NCI-H69 (cell line): ENCODE results near the gene GFOD2.

Source experiments
- DNase-seq: peaks from one replicate; lab custom pipeline; 2025; lab: John Stamatoyannopoulos, UW

Gene GFOD2

DNA sequence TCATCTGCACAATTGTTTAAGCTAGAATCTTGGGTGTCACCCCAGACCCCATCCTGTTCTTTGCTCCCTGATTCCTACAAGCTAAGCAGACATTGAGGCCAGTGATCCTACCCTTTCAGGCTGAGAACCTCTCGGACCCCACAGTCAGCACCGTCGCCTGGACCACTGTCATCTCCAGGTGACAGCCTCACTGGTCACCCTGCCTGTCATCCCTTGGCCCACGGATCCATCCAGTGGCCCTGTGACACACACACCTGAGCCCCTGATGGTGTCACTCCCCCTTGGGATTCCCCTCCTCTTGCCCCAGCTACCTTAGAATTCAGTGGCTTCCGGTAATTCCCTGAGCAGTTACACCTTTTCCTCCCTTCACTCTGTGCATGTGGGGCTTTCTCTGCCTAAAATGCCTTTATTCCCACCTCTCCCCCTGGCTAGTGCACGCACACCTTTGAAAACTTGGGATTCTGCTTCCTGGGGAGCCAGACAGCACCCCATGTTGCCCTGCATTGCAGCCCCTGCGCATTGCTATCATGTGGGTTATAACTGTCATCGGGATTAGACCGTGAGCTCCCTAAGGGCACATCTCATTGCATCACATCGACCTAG is 49.5 kb downstream of the GFOD2 start:
- no peak for DNase-seq

DNA sequence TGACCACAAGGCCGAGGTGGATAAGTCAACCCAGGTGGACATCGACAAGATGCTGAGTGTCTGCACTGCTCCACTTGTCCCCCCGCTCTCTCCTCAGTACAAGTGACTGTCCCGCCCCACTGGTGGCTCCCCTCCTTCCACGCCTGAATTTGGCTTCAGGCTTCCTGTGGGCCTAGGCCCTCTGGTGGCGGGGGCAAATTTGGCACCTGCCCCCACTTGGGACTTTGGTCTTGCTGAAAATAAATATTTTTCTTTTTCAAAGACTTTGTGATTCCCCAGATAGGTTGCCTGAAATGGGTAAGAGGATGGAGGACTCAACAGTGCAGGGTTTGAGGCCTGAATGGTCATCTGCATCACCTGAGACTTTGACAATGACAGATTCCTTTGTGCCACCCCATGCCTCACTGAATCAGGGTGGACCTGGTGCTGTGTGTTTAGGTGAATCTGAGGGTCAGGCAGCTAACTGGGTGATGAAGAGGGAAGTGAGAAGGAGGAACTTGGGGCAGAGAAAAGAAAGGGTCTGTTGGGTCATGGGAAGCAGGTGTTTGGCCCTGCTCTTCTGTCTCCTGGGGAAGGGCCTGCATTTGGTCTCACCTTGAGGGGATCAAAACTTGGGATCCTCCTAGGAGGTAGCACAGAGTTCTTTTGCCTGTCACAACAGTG is 50.5 kb downstream of the GFOD2 start:
- DNase-seq = no peak

DNA sequence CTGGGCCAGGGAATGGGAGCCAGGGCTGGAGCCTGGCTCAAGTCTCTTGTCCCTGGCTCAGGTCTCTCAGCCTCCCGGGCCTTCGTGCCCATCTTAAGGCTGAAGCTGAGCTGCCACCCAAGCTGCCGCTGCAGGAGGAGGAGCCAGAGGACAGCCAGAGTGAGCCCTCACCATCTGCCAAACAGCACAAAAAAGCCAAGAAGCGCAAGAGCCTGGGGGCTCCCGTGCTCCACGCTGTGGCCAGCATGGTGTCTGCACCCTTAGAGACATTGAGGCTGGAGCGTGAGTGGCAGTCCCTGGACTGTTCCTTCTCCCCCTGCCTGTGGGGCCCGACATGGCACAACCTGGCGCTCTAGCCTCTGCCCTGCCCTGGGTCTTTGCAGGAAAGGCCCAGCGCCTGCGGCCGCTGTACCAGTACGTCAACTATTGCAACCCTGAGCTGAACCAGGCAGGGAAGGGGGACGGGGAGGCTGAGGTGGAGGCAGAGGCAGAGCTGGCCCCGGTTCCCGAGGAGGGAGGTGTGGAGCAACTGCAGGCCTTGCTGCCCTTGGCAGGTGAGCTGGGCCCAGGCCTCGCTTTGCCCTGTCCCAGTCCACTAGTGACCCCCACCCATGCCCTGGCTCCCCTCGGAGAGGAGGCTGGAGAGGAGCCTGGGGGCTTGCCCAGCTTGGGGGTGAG is 51.2 kb downstream of the GFOD2 start:
- DNase-seq = peak; percentile 75

DNA sequence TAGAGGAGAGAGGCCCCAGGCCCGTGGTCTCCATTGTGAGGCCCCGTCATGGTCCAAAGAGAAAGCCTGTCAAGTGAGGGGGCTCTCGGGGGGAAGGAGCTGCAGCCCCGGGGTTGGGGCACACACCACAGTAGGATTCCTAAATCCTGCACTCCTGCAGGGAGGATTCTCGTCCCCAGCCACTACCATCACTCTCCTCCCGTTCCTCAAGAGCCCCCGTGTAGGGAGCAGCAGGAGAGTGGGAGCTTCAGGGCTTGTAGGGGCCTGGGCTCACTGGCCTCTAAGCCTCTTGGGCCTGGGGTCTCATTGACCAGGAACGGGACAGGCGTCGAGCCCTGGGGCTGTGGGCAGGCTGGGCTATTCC is 51.7 kb downstream of the GFOD2 start:
- no peak for DNase-seq

DNA sequence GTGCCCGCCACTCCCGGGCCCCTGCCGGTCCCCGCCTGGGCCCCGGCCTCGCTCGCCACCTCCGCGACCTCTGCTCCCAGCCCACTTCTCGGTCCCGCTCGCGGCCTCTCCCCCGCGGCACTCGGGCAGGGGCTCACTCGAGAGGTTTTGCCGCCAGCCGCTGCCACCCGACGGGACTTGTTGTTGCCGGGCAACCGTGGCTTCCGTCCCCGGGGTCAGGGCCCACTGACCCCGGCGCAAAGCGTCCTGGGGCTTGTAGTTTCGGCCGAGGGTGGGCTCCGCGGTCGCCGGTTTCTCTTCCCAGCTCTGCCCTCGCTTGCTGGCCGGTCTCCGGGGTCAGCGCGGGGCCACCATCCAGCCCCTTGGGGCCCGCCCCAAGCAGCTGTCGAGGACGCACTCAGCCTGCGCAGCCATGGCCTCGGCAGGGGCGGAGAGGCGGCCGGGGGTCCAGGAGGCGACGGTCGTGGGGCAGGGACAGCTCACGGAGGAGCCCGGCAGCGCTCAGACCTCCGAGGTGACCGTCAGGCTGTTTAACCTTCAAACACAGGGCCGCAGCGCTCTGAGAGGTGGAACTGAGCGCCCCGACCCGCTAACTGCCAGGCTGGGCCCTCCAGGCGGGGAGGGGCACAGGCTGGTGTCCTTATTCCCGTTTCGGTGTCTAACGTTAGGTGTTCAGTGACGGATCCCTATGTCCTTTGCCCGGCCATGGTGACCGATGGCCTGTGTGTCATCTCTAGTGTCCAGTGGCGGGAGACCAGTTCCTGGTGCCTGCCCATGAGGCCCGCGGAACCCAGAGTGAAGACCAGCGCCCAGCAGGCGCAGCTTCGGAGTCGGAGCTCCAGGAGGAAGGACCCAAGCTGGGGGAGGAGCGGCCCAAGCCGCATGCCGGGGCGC is 52.3 kb downstream of the GFOD2 start, which contains the start of the genes C16orf86 and ENKD1:
C16orf86 (plus strand) TSS at position 256 of the 894 bp plus-strand sequence; CDS start at position 413, 157 bp downstream.
ENKD1 (minus strand) TSS at position 192 of the 894 bp plus-strand sequence. CDS start 308 bp downstream, outside the sequence.
- DNase-seq = peak; percentile 85

DNA sequence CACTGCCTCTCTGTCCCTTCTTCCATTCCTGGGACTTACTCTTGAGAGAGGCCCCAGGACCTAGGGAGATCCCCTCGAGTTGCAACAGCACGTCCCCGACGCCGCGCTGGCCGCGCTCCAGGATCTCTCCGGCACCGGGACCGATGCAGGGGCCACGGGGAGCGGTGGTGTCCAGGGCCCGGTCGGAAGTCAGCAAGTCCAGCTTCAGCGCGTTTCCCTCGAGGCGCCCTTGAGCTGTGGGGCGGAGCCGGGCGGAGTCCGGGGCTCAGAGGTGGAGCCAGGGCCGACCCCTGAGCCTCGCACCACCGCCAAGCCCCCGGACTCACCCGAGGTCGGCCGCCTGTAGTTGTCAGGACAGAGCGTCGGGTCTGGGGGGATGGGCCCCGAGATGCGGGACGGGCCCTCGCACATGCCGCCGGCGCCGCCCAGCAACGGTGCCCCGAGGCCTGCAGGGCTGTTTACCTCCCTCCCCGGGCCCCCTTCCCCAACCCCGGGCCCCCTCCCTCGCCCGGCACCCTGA is 53.0 kb downstream of the GFOD2 start:
- peak; percentile 33 for DNase-seq

DNA sequence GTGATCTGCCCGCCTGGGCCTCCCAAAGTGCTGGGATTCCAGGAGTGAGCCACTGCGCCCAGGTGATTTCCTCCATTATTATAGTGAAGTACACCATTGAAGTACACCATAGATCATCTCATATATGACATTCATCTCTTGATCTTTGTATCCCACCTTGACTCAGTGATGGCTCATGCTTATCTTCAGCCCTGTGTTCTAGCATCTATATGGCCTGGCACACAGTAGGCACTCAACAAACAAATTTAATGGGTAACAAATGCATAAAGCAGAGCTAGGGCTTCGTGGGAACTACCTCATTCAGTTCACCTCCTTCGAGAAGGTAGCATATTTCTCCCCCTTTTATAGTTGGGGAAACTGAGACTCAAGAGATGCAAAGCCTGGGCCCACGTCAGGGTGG is 53.5 kb downstream of the GFOD2 start:
- DNase-seq = no peak

DNA sequence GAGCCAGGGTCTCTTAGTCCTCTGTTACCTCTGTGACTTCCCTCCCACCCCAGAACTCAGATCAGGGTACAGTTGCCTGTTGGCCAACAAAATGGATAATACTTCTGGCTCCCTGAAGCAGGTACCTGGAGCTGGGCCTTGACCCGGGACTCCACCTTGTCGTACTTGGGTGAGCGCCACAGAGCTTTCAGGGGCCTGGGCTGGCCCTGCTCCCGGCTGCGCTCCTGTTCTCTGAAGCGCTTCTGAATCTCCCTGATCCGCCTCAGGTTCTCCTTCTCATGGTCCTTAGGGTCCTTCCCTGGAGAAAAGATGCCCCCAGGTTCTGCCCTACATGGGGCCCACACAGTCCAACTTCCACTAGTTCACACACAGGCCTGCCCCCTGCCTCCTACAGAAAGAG is 54.2 kb downstream of the GFOD2 start:
- no peak for DNase-seq

DNA sequence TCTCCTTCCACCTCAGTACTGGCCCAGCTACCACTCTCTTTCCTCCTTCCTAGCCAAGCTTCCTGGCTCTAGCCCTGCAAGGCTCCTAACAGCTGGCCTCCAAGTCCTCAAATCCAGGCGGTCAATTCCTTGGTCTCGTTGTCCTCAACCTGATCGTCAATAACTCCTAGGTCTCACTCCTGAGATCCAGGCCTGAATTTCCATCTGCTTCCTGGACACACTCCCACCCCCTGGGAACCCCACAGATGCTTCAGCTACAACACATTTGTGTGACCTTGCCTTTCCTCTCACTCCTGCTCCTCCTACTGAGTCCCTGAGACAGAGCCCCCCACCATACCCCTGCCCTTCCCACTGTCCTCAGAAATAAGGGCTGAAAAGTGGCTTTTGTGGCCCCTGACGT is 54.9 kb downstream of the GFOD2 start:
- no peak for DNase-seq

DNA sequence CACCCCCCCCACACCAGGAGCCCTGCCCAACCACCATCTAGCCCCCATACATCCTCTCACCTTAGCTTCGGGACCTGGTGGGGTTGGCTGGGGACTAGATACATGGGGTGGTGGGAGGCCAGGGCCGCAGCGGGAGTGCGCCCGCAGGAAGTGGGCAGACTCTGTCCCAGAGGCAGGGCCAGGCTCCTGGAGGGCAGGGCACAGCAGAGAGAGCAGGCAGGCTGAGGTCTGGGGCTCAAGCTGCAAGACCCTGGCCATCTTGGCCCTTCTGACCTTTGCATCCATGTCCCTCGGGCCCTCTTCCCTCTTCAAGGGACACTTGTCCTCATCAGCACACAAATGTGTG is 55.3 kb downstream of the GFOD2 start:
- no peak for DNase-seq

DNA sequence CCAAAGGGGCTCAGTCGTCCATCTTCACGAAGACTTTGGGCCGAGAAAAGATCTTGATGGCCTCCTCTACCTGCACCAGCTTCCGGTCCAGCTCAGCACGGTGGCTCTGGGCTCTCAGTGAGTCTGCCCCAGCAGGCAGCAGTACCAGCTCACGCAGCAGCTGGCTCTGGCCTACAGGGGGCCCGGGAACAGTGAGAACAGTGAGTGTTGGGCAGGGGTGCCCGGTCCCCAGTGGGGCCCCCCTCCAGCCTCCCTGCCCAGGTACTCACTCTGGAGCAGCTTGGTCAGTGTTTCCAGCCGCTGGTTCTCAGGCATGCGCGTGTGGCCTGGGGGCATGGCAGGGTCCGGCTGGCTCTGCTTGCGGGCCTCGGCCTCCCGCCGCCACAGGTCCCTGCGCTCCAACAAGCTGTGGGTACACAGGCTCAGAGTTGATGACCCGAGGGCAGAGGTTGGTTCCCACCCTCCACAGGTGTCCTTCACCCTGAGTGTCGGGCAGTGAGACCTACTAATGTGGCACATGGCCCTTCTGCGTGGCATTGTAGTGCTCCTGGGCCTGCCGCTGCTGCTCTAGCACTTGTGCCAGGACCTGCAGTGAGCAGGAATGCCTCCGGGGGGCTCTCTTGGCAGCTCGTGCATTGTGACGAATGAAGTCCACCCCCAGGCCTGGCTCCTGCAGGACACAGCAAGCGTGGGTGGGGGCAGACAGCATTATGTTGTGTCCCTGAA is 55.8 kb downstream of the GFOD2 start:
- peak; percentile 23 for DNase-seq

DNA sequence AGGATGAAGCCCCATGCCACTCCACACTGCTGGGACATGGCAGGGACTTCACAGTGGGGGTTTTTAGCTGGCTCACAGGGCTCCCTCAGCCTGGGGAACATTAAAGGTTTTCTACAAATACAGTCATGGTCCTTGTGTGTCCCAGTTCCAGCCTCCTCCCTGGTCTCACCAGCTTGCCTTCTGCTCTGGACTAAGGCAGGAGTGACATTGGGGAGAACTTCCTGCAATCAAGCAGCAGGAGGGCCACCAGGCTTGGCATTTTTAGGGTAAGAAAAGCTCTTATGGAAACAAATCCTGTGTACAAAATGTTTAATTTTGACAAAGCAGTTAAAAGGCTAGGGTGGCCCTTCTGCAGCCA is 56.5 kb downstream of the GFOD2 start:
- DNase-seq = no peak

DNA sequence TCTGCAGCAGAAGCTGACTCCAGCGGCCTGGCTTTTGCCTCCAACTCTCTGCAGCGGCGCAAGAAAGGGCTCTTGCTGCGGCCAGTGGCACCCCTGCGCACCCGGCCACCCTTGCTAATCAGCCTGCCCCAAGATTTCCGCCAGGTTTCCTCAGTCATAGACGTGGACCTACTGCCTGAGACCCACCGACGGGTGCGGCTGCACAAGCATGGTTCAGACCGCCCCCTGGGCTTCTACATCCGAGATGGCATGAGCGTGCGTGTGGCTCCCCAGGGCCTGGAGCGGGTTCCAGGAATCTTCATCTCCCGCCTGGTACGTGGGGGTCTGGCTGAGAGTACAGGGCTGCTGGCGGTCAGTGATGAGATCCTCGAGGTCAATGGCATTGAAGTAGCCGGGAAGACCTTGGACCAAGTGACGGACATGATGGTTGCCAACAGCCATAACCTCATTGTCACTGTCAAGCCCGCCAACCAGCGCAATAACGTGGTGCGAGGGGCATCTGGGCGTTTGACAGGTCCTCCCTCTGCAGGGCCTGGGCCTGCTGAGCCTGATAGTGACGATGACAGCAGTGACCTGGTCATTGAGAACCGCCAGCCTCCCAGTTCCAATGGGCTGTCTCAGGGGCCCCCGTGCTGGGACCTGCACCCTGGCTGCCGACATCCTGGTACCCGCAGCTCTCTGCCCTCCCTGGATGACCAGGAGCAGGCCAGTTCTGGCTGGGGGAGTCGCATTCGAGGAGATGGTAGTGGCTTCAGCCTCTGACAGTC is 57.0 kb downstream of the GFOD2 start:
- no peak for DNase-seq

DNA sequence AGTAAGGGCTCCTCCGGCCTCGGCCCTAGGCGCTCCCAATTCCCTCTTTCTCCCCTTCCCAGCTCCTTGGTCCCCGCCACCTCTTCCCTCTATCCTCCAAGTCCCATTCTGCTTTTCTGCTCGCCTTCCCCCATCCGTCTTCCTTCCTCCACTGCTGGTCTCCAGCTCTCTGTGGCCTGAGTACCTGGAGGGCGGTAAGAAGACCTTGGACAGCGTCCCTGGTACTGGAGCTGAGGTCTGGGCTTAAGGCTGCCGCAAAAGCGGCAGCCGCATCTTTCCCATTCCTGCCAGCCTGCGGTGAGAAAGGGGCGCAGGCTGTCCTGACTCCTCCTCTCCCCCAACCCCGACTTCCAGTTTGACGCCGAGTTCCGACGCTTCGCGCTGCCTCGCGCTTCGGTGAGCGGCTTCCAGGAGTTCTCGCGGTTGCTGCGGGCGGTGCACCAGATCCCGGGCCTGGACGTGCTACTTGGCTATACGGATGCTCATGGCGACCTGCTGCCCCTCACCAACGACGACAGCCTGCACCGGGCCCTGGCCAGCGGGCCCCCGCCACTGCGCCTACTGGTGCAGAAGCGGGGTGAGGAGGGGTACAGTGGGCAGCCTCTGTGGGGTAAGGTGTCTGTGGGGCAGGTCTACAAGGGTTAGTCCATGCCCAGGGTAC is 57.9 kb downstream of the GFOD2 start:
- DNase-seq = peak; percentile 67

DNA sequence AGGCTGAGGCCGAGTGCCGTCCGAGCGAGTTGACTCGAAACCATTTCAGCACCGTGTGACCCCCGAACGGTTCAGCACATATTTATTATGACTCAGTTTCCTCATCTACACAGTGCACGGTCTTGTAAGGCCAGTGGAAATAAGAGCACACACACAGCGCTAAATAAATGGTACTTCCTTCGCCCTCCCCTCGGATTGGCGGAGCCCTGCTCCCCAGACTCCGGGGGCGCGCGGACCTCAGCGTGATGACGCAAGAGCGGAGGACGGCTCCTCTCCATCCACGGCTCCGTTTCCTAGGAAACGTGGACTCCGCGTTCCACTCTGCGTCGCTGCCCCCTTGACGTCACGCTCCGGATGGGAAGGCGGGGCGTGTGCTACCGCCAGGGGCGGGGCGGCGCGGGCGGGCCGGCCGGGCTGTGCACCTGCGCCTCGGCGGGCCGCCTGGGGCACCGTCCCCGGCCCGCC is 58.5 kb downstream of the GFOD2 start, which contains the start of gene PARD6A:
PARD6A (plus strand) TSS at position 397 of the 465 bp plus-strand sequence. CDS start 79 bp downstream, outside the sequence.
- peak; percentile 98 for DNase-seq

DNA sequence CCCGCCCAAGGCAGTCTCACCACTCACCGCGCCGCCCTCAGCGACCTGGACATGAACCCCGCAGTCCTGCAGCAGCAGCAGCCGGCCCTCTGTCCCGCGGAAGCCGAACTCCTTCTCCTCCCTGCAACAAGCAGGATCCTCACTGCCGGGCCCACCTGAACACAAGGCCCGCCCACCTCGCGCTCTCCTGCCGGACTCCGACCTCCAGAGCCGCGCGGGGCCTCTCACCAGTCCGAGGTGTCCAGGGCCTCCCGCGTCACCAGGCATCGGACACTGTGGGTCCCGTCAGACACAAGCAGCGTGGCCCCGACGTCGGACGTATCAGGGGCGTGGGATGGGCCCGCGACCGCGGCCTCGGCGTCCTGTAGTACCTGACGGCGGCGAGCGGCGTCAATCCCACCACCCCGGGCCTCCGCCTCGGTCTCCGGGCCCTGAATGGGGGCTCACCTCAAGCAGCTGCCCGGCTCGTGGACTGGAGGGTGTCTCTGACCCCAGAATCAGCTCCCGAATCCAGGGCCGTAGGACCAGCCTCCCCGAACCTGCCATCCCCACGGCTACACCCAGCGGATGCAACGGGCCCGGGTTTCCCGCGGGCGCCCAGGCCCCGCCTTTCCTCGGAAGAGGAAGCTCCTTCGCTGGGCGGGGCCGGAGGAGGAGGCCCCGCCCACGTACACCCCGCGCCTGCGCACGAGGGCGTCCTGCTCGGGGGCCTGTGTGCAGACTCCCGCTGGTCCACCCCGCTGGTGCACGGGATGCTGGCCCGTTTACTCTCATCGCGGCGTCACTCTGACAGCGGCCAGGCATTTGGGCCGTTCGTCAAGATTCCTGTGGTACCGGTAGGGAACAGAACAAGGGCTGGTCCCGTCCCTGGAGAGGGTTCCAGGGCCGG is 59.2 kb downstream of the GFOD2 start, which contains the start of gene ACD:
ACD (minus strand) TSS at position 586 of the 889 bp plus-strand sequence; CDS start at position 546, 40 bp downstream.
- peak; percentile 90 for DNase-seq

DNA sequence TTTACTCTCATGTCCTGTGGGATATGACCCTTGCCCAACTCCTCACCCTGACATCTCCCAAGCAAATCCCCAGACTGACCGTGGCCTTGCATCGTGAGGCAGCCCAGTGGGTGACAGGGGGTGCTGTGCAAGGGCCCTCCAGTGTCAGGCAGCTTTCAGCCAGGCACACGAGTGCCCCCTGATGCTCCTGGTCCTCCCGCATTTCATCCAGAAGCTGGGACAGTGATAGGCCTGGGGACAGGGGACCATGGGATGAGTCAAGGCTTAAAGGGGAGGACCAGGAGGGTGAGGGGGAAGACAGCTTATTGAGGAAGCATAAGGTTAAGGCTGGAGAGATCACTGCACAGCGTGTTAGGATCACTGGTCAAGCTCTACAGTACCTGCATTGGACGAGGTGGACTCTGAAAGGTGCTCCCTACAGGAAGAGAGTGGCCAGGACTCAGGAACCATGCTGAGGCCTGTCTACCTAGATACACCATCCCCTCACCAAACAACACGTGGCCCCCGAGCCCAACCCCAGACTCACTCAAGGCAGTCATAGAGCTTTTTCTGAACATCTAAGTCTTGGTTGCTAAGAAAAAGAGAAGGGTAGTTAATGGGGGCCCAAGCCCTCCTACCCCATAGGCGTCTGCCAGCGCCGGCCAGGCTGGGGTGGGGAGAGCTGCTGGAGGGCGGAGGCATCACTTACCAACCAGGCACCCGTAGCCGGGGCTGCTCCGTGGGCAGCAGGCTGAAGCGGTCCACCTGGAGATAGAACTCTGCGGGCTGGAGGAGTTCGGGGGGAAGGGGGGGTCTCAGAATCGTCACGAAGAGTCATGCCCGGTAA is 60.1 kb downstream of the GFOD2 start:
- no peak for DNase-seq
